ENCODE results near the gene HIGD2B. TPM values are rescaled to one million over a fixed set of nuclear protein-coding genes. Genes with fewer than 3 reads are reported as not detected.

HIGD2B gene
- 0.28 TPM in 1 of 2 replicates, not detected in the other for total RNA-seq (2011; cell fraction: chromatin; rRNA removed; ENCODE audit: low replicate concordance)
- total RNA-seq (2011; cell fraction: nucleolus; rRNA removed) = 0.50 and 0.53 TPM in 2 replicates
- total RNA-seq (2011; cell fraction: nucleoplasm; rRNA removed) = 0.59 and 1.3 TPM in 2 replicates
- 0.14 and 0.41 TPM in 2 replicates for total RNA-seq (2014; rRNA removed)
- not detected in 2 replicates for total RNA-seq (2014; rRNA removed; fragmentation: Illumina TruSeq; extraction: Trizol)
- total RNA-seq (2015; rRNA removed; fragmentation: Illumina TruSeq; extraction: Trizol) = 0.18 TPM in 1 of 2 replicates, not detected in the other
- 0.22 TPM in 1 of 2 replicates, not detected in the other for total RNA-seq (2021)
- not detected in 2 replicates for polyA plus RNA-seq (2011; rRNA removed)
- not detected in 2 replicates for polyA plus RNA-seq (2011; cell fraction: cytosol; rRNA removed)
- polyA plus RNA-seq (2011; cell fraction: nucleus; rRNA removed) = 0.11 and 0.17 TPM in 2 replicates
- not detected in 2 replicates for polyA plus RNA-seq (2012)
- not detected in 2 replicates for polyA plus RNA-seq (2014; fragmentation: Illumina TruSeq; extraction: Trizol)
- under 1 TPM in 1 of 2 experiments, not detected in 1; 0.04 TPM for polyA plus RNA-seq (2014; fragmentation: Nextera tagmentation; extraction: Ambion mirVana)
- not detected in 2 replicates for polyA plus RNA-seq (2014; rRNA removed)
- polyA minus RNA-seq (2011; rRNA and poly(A)+ RNA removed) = 0.35 TPM in 1 of 2 replicates, not detected in the other
- polyA minus RNA-seq (2011; cell fraction: cytosol; rRNA and poly(A)+ RNA removed) = not detected in 2 replicates
- 0.40 and 0.78 TPM in 2 replicates for polyA minus RNA-seq (2011; cell fraction: nucleus; rRNA and poly(A)+ RNA removed)
- percentile 44 among the genes with signal in this experiment for Bru-seq, nascent RNA
- percentile 24 among the genes with signal in this experiment for BruChase-seq, experiment 1, labeled RNA remaining after a 2-hour chase
- percentile 19 among the genes with signal in this experiment for BruChase-seq, experiment 2, labeled RNA remaining after a 6-hour chase
- long read RNA-seq, experiment 1 = 0 reads
- long read RNA-seq, experiment 2 = 0 reads
- long read RNA-seq, experiment 3 = 0 reads

GRCh38 chr15:72685925-72686794, at the start of gene HIGD2B, which contains the start of gene BBS4:
HIGD2B (minus strand) TSS chr15:72686182; CDS start chr15:72676374, 9,808 bp downstream.
BBS4 (plus strand) TSS chr15:72686207; CDS start chr15:72686228, 21 bp downstream.
- H2AFZ ChIP-seq (ENCODE audit: low read depth, low read length) = peak within 1 kb of the TSS; percentile 93
- peaks cover 33% of the 10 kb centered on the region for H3K79me2 ChIP-seq (ENCODE audit: control insufficient read depth, insufficient read depth, low read length)
- intact Hi-C loops (cut with micrococcal nuclease) (no loop called here), in situ Hi-C loops (cut with MboI) (no loop called here)
- peak; percentile 97 for ATAC-seq
- WGBS (ENCODE audit: insufficient coverage, low coverage, missing lambda C conversion rate) = under 1% methylated on average over 49 of the region's 49 CpGs
- H3K9ac ChIP-seq (ENCODE audit: insufficient read depth in 1 of 2, low read depth in 2 of 2, low read length in 2 of 2) = peak within 1 kb of the TSS; percentile 89 to 97
- H3K27ac ChIP-seq (ENCODE audit: extremely low read depth, low read depth, low read length) = peak within 1 kb of the TSS; percentile 98
- peaks cover 2% of the 10 kb centered on the region; the same call in 1 of the 3 replicates for H3K36me3 ChIP-seq (ENCODE audit: control insufficient read depth, insufficient read depth, low read length)
- H4K20me1 ChIP-seq (replicated peaks; ENCODE audit: control insufficient read depth, insufficient read depth, low read length) = no peaks in the 10 kb centered on the region
- peak within 1 kb of the TSS; percentile 98 for H3K4me2 ChIP-seq (ENCODE audit: insufficient read depth, low read length)
- POLR2A ChIA-PET = interaction anchor here (0.6 to 1.9 kb wide), 5 partner anchors 9 to 908 kb away, joined by 3 to 8 read pairs (median 3); no protein-coding TSS in a partner anchor
- H3K4me3 ChIP-seq = peak within 1 kb of the TSS; percentile 68
- peaks cover 0 to 5% of the 10 kb centered on the region in 2 experiments; a peak in 2 of 5 replicates for H3K4me1 ChIP-seq (replicated peaks in 1 of 2; ENCODE audit: control insufficient read depth in 2 of 2, insufficient read depth in 2 of 2, low read length in 2 of 2)
- DNase-seq (ENCODE audit: extremely low read depth in 1 of 4, low spot score in 3 of 4) = peak; percentile 77 to 94 (median 79)
- H3K27me3 ChIP-seq (ENCODE audit: control insufficient read depth in 2 of 2, insufficient read depth in 2 of 2, low read length in 2 of 2) = no peaks in the 10 kb centered on the region
- CTCF ChIA-PET (ENCODE audit: low intra/inter-chr PET ratio) = no interaction called here
- peak; percentile 97 for FAIRE-seq
- no peaks in the 10 kb centered on the region for H3K9me1 ChIP-seq (ENCODE audit: control insufficient read depth, insufficient read depth, low read length)
- TSS peak; percentile 82 for BruUV-seq (replicated peaks)
- no peaks in the 10 kb centered on the region for H3K9me3 ChIP-seq (replicated peaks; ENCODE audit: control insufficient read depth, insufficient read depth, low read depth, low read length)
- TF ChIP-seq ZNF282 (CRISPR knock-in tag; IDR thresholded peaks at IDR 0.05) = no peak
- TF ChIP-seq, protein P1, sequence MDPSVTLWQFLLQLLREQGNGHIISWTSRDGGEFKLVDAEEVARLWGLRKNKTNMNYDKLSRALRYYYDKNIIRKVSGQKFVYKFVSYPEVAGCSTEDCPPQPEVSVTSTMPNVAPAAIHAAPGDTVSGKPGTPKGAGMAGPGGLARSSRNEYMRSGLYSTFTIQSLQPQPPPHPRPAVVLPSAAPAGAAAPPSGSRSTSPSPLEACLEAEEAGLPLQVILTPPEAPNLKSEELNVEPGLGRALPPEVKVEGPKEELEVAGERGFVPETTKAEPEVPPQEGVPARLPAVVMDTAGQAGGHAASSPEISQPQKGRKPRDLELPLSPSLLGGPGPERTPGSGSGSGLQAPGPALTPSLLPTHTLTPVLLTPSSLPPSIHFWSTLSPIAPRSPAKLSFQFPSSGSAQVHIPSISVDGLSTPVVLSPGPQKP (CRISPR knock-in tag; IDR thresholded peaks at IDR 0.05) = no peak
- peak; percentile 60; the same call in 1 of the 2 replicates for TF ChIP-seq ZNF134 (CRISPR knock-in tag; conservative IDR thresholded peaks at IDR 0.05)
- no peak for TF ChIP-seq SRF (CRISPR knock-in tag; IDR thresholded peaks at IDR 0.05)
- peak; percentile 91 for TF ChIP-seq RBFOX2 (IDR thresholded peaks at IDR 0.05; ENCODE audit: low read depth, low read length)
- no peak for TF ChIP-seq MECOM (CRISPR knock-in tag; IDR thresholded peaks at IDR 0.05)
- TF ChIP-seq KDM2B (CRISPR knock-in tag; IDR thresholded peaks at IDR 0.05) = no peak
- no peak for TF ChIP-seq ZNF431 (CRISPR knock-in tag; IDR thresholded peaks at IDR 0.05)
- TF ChIP-seq FOXK2 (conservative IDR thresholded peaks at IDR 0.05 in 1 of 2, IDR thresholded peaks at IDR 0.05 in 1 of 2; ENCODE audit: low read depth in 2 of 2) = peak; percentile 8 to 92; a peak in 3 of 4 replicates
- 0 out of 2 replicates have a peak, but pooled peaks have one; percentile 38 for TF ChIP-seq E2F5 (CRISPR knock-in tag; IDR thresholded peaks at IDR 0.05)
- peak; percentile 88 for TF ChIP-seq POLR2AphosphoS5 (IDR thresholded peaks at IDR 0.05; ENCODE audit: control insufficient read depth, insufficient read depth, low read depth, low read length)
- TF ChIP-seq ZFP36 (IDR thresholded peaks at IDR 0.05; ENCODE audit: low read depth, low read length, partially characterized antibody) = peak; percentile 14
- TF ChIP-seq GTF2E2 (tag; IDR thresholded peaks at IDR 0.05) = peak; percentile 80; the same call in 1 of the 2 replicates

Measured in K562 (cell line).